ENCODE results near the gene IL1RL1. TPM values are rescaled to one million over a fixed set of nuclear protein-coding genes. Genes with fewer than 3 reads are reported as not detected.

IL1RL1 gene
- polyA plus RNA-seq, 1 of the 3 experiments (the other 2 are of a cell fraction) = not detected

- no peak overlapping the region for H3K4me2 ChIP-seq
Observed at GRCh38 chr2:102313471-102313870, 2.1 kb downstream of the IL1RL1 start.

GRCh38 chr2:102313950-102314349 is 2.6 kb downstream of the IL1RL1 start:
- no peak for DNase-seq
- no peak overlapping the region for H3K4me2 ChIP-seq
- peaks cover 7% of the 10 kb centered on the region for H3K27me3 ChIP-seq (ENCODE audit: insufficient read depth)
- H3K4me3 ChIP-seq (ENCODE audit: low read depth in 2 of 2, low read length in 1 of 2) = no peak overlapping the region
- H3K36me3 ChIP-seq (replicated peaks in 1 of 2; ENCODE audit: control insufficient read depth in 1 of 2, insufficient read depth in 2 of 2, low read length in 1 of 2) = no peaks in the 10 kb centered on the region
- ChIA-PET CTCF (no interaction called here), POLR2A (no interaction called here)
- no peaks in the 10 kb centered on the region for H3K4me1 ChIP-seq (ENCODE audit: control insufficient read depth in 1 of 2, insufficient read depth in 2 of 2, low read depth in 1 of 2, low read length in 1 of 2)
- no peak overlapping the region for H2AFZ ChIP-seq (ENCODE audit: low read depth)
- no peak for TF ChIP-seq TEAD4 (IDR thresholded peaks at IDR 0.05; ENCODE audit: borderline replicate concordance, insufficient read depth)
- TF ChIP-seq EZH2phosphoT487 (IDR thresholded peaks at IDR 0.05; ENCODE audit: borderline replicate concordance, low read depth) = no peak
- TF ChIP-seq RCOR1 (IDR thresholded peaks at IDR 0.05; ENCODE audit: low read length) = no peak
- no peak for TF ChIP-seq SMC3 (IDR thresholded peaks at IDR 0.05; ENCODE audit: low read depth, low read length)
- no peak for TF ChIP-seq GABPA (IDR thresholded peaks at IDR 0.05; ENCODE audit: low read depth)
- TF ChIP-seq EP300 (IDR thresholded peaks at IDR 0.05; ENCODE audit: borderline replicate concordance in 1 of 2, low read depth in 1 of 2, low read length in 1 of 2) = no peak
- no peaks in the 10 kb centered on the region for H3K79me2 ChIP-seq (ENCODE audit: insufficient read depth)
- H4K20me1 ChIP-seq (ENCODE audit: insufficient read depth) = no peaks in the 10 kb centered on the region
- no peaks in the 10 kb centered on the region for H3K9me2 ChIP-seq
- H3K9me3 ChIP-seq = no peaks in the 10 kb centered on the region
- H3K27ac ChIP-seq (ENCODE audit: low read depth in 2 of 2, low read length in 1 of 2) = no peak overlapping the region
- H3F3A ChIP-seq (replicated peaks; ENCODE audit: insufficient read depth) = no peaks in the 10 kb centered on the region
- 11% methylated on average over 3 of the region's 3 CpGs for WGBS (ENCODE audit: low lambda C conversion rate)
- H3K9ac ChIP-seq = no peak overlapping the region

More at GRCh38 chr2:102313471-102313870, 2.1 kb downstream of the IL1RL1 start:
- no peaks in the 10 kb centered on the region for H4K20me1 ChIP-seq (ENCODE audit: insufficient read depth)
- H3K4me3 ChIP-seq (ENCODE audit: low read depth in 2 of 2, low read length in 1 of 2) = no peak overlapping the region
- no peaks in the 10 kb centered on the region for H3F3A ChIP-seq (replicated peaks; ENCODE audit: insufficient read depth)
- TF ChIP-seq NFIC (IDR thresholded peaks at IDR 0.05; ENCODE audit: borderline replicate concordance) = no peak
- TF ChIP-seq RAD21 (IDR thresholded peaks at IDR 0.05; ENCODE audit: low read length) = no peak
- no peak for TF ChIP-seq USF1 (IDR thresholded peaks at IDR 0.05; ENCODE audit: borderline replicate concordance, low read depth)
- no peak for TF ChIP-seq RCOR1 (IDR thresholded peaks at IDR 0.05; ENCODE audit: low read length)
- no peak for TF ChIP-seq TAF1 (IDR thresholded peaks at IDR 0.05; ENCODE audit: borderline replicate concordance, low read depth, low read length)
- no peak for TF ChIP-seq MAX (IDR thresholded peaks at IDR 0.05; ENCODE audit: low read depth)
- TF ChIP-seq SMC3 (IDR thresholded peaks at IDR 0.05; ENCODE audit: low read depth, low read length) = no peak
- no peak for TF ChIP-seq TCF12 (IDR thresholded peaks at IDR 0.05)
- no peak for TF ChIP-seq PBX3 (IDR thresholded peaks at IDR 0.05)
- TF ChIP-seq TEAD4 (IDR thresholded peaks at IDR 0.05; ENCODE audit: borderline replicate concordance, insufficient read depth) = no peak
- TF ChIP-seq JUND (IDR thresholded peaks at IDR 0.05) = no peak
- no peak for TF ChIP-seq EZH2phosphoT487 (IDR thresholded peaks at IDR 0.05; ENCODE audit: borderline replicate concordance, low read depth)
- no peak for TF ChIP-seq GABPA (IDR thresholded peaks at IDR 0.05; ENCODE audit: low read depth)
- no peak for TF ChIP-seq RXRA (IDR thresholded peaks at IDR 0.05; ENCODE audit: borderline replicate concordance, low read depth)
- no peak for TF ChIP-seq FOXJ3 (CRISPR knock-in tag; IDR thresholded peaks at IDR 0.05)
- TF ChIP-seq FOXM1 (IDR thresholded peaks at IDR 0.05; ENCODE audit: low read depth) = no peak
- no peak for TF ChIP-seq MXI1 (IDR thresholded peaks at IDR 0.05; ENCODE audit: low read depth, low read length)
- TF ChIP-seq ELF1 (IDR thresholded peaks at IDR 0.05) = no peak
- no peak overlapping the region for H2AFZ ChIP-seq (ENCODE audit: low read depth)
- no peak overlapping the region for H3K27ac ChIP-seq (ENCODE audit: low read depth in 2 of 2, low read length in 1 of 2)
- H3K9me3 ChIP-seq = no peaks in the 10 kb centered on the region
- no peaks in the 10 kb centered on the region for H3K79me2 ChIP-seq (ENCODE audit: insufficient read depth)
- 40% methylated on average over 8 of the region's 8 CpGs for WGBS (ENCODE audit: low lambda C conversion rate)
- H3K4me1 ChIP-seq (ENCODE audit: control insufficient read depth in 1 of 2, insufficient read depth in 2 of 2, low read depth in 1 of 2, low read length in 1 of 2) = no peaks in the 10 kb centered on the region
- no peak overlapping the region for H3K9ac ChIP-seq
- POLR2A ChIA-PET = no interaction called here
- CTCF ChIA-PET = no interaction called here
- H3K9me2 ChIP-seq = no peaks in the 10 kb centered on the region
- no peaks in the 10 kb centered on the region for H3K36me3 ChIP-seq (replicated peaks in 1 of 2; ENCODE audit: control insufficient read depth in 1 of 2, insufficient read depth in 2 of 2, low read length in 1 of 2)
- peaks cover 12% of the 10 kb centered on the region for H3K27me3 ChIP-seq (ENCODE audit: insufficient read depth)
- no peak for DNase-seq

Measured in SK-N-SH (cell line).